ENCODE measurements around the gene SSX5.
"Not testable (repeated sequence)": the region's sequence is repeated elsewhere in the genome, so short reads cannot be mapped to it uniquely, and the experiment has no call there.

- TF ChIP-seq, protein P1, sequence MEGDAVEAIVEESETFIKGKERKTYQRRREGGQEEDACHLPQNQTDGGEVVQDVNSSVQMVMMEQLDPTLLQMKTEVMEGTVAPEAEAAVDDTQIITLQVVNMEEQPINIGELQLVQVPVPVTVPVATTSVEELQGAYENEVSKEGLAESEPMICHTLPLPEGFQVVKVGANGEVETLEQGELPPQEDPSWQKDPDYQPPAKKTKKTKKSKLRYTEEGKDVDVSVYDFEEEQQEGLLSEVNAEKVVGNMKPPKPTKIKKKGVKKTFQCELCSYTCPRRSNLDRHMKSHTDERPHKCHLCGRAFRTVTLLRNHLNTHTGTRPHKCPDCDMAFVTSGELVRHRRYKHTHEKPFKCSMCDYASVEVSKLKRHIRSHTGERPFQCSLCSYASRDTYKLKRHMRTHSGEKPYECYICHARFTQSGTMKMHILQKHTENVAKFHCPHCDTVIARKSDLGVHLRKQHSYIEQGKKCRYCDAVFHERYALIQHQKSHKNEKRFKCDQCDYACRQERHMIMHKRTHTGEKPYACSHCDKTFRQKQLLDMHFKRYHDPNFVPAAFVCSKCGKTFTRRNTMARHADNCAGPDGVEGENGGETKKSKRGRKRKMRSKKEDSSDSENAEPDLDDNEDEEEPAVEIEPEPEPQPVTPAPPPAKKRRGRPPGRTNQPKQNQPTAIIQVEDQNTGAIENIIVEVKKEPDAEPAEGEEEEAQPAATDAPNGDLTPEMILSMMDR (conservative IDR thresholded peaks at IDR 0.05; ENCODE audit: low read length): not testable (repeated sequence)
- TF ChIP-seq EZH2phosphoT487 (IDR thresholded peaks at IDR 0.05; ENCODE audit: borderline replicate concordance, low read depth, low read length): not testable (repeated sequence)
These were observed 53.9 kb downstream of the SSX5 start for GRCh38 chrX:48142697-48143096.

Measured in OCI-LY7 (cell line).